Upper lobe of left lung (tissue), 4 donors: ENCODE measurements around the gene STIM1.

Experiments used
- EP300 ChIP-seq, 4 donors: sonication (generic); formaldehyde crosslinking; IDR thresholded peaks; one replicate each; pipeline ENCODE4 v1.5.1; 2017; ENCODE audit warnings: antibody characterized with exemption in 4 of 4, control low read depth in 2 of 4
- POLR2AphosphoS5 ChIP-seq, 2 donors: sonication (generic); formaldehyde crosslinking; IDR thresholded peaks; one replicate each; pipeline ENCODE4 v1.5.1; 2017; ENCODE audit warnings: antibody characterized with exemption in 2 of 2
- TF ChIP-seq, protein P1 (sequence below), 6 experiments: fragments of 450-650 bp in 4 of 6; fragments of 200-600 bp in 2 of 6; sonication (generic) in 2 of 6; IDR thresholded peaks; one replicate each; pipeline ENCODE4 v1.5.1; 2016 to 2019; ENCODE audit warnings: antibody characterized with exemption in 6 of 6

DNA sequence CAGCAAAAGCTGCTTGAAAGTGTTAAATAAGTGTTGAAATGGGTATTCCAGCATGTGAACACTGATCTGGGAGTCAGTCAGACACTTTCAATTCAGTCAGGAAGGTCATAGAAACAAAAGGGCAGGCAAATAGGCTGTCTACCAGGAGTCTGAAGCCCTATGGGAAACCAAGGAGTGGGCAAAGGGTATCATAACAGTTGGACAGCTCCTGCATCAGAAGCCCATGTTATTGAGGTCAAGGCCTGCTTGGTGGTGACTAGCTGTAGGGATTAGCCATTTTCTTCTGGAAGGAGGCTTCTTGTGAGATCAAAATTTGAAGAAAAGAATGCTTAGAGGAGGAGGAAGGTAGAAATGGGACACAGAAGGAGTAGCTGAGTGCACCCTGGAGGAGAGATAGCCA, 97.3 kb downstream of the STIM1 start:
- TF ChIP-seq POLR2AphosphoS5 (IDR thresholded peaks at IDR 0.05): no peak
- TF ChIP-seq, protein P1, sequence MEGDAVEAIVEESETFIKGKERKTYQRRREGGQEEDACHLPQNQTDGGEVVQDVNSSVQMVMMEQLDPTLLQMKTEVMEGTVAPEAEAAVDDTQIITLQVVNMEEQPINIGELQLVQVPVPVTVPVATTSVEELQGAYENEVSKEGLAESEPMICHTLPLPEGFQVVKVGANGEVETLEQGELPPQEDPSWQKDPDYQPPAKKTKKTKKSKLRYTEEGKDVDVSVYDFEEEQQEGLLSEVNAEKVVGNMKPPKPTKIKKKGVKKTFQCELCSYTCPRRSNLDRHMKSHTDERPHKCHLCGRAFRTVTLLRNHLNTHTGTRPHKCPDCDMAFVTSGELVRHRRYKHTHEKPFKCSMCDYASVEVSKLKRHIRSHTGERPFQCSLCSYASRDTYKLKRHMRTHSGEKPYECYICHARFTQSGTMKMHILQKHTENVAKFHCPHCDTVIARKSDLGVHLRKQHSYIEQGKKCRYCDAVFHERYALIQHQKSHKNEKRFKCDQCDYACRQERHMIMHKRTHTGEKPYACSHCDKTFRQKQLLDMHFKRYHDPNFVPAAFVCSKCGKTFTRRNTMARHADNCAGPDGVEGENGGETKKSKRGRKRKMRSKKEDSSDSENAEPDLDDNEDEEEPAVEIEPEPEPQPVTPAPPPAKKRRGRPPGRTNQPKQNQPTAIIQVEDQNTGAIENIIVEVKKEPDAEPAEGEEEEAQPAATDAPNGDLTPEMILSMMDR (IDR thresholded peaks at IDR 0.05): no peak
- TF ChIP-seq EP300 (IDR thresholded peaks at IDR 0.05): no peak
